ENCODE results near the gene WNT5B. TPM values are rescaled to one million over a fixed set of nuclear protein-coding genes. Genes with fewer than 3 reads are reported as not detected.

The WNT5B gene
- total RNA-seq, 1 donor from 2014 or later: 8.9 TPM

- no peak for DNase-seq (ENCODE audit: low spot score, unreplicated experiment)
- TF ChIP-seq, protein P1, sequence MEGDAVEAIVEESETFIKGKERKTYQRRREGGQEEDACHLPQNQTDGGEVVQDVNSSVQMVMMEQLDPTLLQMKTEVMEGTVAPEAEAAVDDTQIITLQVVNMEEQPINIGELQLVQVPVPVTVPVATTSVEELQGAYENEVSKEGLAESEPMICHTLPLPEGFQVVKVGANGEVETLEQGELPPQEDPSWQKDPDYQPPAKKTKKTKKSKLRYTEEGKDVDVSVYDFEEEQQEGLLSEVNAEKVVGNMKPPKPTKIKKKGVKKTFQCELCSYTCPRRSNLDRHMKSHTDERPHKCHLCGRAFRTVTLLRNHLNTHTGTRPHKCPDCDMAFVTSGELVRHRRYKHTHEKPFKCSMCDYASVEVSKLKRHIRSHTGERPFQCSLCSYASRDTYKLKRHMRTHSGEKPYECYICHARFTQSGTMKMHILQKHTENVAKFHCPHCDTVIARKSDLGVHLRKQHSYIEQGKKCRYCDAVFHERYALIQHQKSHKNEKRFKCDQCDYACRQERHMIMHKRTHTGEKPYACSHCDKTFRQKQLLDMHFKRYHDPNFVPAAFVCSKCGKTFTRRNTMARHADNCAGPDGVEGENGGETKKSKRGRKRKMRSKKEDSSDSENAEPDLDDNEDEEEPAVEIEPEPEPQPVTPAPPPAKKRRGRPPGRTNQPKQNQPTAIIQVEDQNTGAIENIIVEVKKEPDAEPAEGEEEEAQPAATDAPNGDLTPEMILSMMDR (IDR thresholded peaks at IDR 0.05; ENCODE audit: unreplicated experiment): no peak
- no peaks in the 10 kb centered on the region for H3K9me3 Mint-ChIP-seq (ENCODE audit: low read depth)
- no peak overlapping the region for H3K27ac Mint-ChIP-seq
- no peaks in the 10 kb centered on the region for H3K36me3 Mint-ChIP-seq (ENCODE audit: insufficient read depth)
- peaks cover 11% of the 10 kb centered on the region for H3K4me1 Mint-ChIP-seq (ENCODE audit: low read depth)
- peaks cover 9% of the 10 kb centered on the region for H3K27me3 Mint-ChIP-seq
- no peak overlapping the region for H3K4me3 Mint-ChIP-seq (ENCODE audit: low read depth)
Observed at GRCh38 chr12:1614360-1614759, 14.7 kb upstream of the WNT5B start.

GRCh38 chr12:1616233-1617066 is 12.6 kb upstream of the WNT5B start:
- H3K4me1 Mint-ChIP-seq (ENCODE audit: low read depth): peaks cover 3% of the 10 kb centered on the region
- H3K9me3 Mint-ChIP-seq (ENCODE audit: low read depth): no peaks in the 10 kb centered on the region
- H3K27ac Mint-ChIP-seq: peak overlapping the region; percentile 24
- H3K4me3 Mint-ChIP-seq (ENCODE audit: low read depth): no peak overlapping the region
- TF ChIP-seq, protein P1 (IDR thresholded peaks at IDR 0.05; ENCODE audit: unreplicated experiment): no peak
- H3K36me3 Mint-ChIP-seq (ENCODE audit: insufficient read depth): no peaks in the 10 kb centered on the region
- H3K27me3 Mint-ChIP-seq: peaks cover 9% of the 10 kb centered on the region
- DNase-seq (ENCODE audit: low spot score, unreplicated experiment): no peak

GRCh38 chr12:1618489-1618888 is 10.5 kb upstream of the WNT5B start:
- peaks cover 13% of the 10 kb centered on the region for H3K27me3 Mint-ChIP-seq
- no peak for DNase-seq (ENCODE audit: low spot score, unreplicated experiment)
- TF ChIP-seq, protein P1 (IDR thresholded peaks at IDR 0.05; ENCODE audit: unreplicated experiment): no peak
- H3K27ac Mint-ChIP-seq: no peak overlapping the region
- no peaks in the 10 kb centered on the region for H3K4me1 Mint-ChIP-seq (ENCODE audit: low read depth)
- H3K4me3 Mint-ChIP-seq (ENCODE audit: low read depth): no peak overlapping the region
- H3K36me3 Mint-ChIP-seq (ENCODE audit: insufficient read depth): no peaks in the 10 kb centered on the region
- H3K9me3 Mint-ChIP-seq (ENCODE audit: low read depth): no peaks in the 10 kb centered on the region

DNA sequence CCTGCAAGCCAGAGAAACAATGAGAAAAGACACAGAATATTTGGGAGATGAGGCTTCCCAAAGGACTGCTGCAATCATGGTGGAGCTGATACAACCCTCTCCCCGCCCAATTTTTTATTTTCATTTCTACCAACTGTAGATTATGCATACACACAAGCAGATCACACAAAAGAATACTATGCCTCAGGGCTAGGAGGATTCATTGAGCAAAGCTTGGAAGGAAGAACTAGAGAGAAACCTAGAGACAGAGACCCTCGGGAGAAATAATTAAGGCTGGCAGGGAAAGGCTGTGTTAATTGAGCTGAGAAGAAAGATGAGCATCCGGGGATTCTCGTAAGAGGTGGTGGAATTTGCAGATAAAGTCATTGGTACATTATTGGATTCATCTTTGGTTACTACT is 9.9 kb upstream of the WNT5B start:
- H3K4me3 Mint-ChIP-seq (ENCODE audit: low read depth): no peak overlapping the region
- TF ChIP-seq, protein P1 (IDR thresholded peaks at IDR 0.05; ENCODE audit: unreplicated experiment): no peak
- no peaks in the 10 kb centered on the region for H3K9me3 Mint-ChIP-seq (ENCODE audit: low read depth)

DNA sequence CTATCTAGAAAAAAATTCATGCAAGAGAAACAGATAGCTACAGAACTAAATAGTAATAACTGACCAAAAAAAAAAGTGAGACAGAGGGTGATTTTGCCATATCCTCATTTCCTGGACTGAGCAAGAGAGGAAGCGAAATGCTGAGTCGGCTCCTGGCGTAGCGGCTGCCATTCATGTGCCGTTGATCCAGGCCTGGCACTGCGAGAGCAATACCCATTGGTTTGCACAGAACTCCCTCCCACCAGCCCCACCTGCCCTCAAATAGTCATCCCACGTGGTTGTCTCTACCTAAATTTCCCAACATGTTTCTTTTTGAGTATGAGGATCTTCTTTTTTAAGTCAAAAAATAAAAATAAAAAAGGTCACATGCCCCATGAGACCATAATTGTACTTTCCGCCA is 9.4 kb upstream of the WNT5B start:
- H3K36me3 Mint-ChIP-seq (ENCODE audit: insufficient read depth): no peaks in the 10 kb centered on the region
- TF ChIP-seq, protein P1 (IDR thresholded peaks at IDR 0.05; ENCODE audit: unreplicated experiment): no peak
- DNase-seq (ENCODE audit: low spot score, unreplicated experiment): no peak
- H3K27me3 Mint-ChIP-seq: peaks cover 19% of the 10 kb centered on the region
- H3K4me3 Mint-ChIP-seq (ENCODE audit: low read depth): no peak overlapping the region
- H3K9me3 Mint-ChIP-seq (ENCODE audit: low read depth): no peaks in the 10 kb centered on the region
- H3K4me1 Mint-ChIP-seq (ENCODE audit: low read depth): no peaks in the 10 kb centered on the region
- H3K27ac Mint-ChIP-seq: no peak overlapping the region

More for the DNA sequence above, 9.9 kb upstream of the WNT5B start:
- DNase-seq (ENCODE audit: low spot score, unreplicated experiment): no peak
- Mint-ChIP-seq H3K36me3 (ENCODE audit: insufficient read depth) (no peaks in the 10 kb centered on the region), H3K27me3 (peaks cover 17% of the 10 kb centered on the region), H3K27ac (no peak overlapping the region), H3K4me1 (ENCODE audit: low read depth) (no peaks in the 10 kb centered on the region)
